ENCODE measurements around the gene RAB29.
"Not testable (repeated sequence)": the region's sequence is repeated elsewhere in the genome, so short reads cannot be mapped to it uniquely, and the experiment has no call there.

The RAB29 gene

DNA sequence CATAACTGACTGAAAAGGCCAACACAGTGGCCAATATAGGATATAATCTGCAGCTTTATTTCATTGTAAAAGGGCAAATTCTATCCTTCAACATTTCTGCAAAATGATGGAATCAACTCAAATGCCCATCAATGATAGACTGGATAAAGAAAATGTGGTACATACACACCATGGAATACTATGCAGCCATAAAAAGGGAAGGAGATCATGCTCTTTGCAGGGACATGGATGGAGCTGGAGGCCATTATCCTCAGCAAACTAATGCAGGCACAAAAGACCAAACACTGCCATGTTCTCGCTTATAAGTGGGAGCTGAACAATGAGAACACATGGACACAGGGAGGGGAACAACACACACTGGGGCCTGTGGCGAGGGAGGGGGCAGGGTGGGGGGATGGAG lies 54.5 kb downstream of the RAB29 start:
- DNase-seq (ENCODE audit: low read depth), result not testable (repeated sequence)

DNA sequence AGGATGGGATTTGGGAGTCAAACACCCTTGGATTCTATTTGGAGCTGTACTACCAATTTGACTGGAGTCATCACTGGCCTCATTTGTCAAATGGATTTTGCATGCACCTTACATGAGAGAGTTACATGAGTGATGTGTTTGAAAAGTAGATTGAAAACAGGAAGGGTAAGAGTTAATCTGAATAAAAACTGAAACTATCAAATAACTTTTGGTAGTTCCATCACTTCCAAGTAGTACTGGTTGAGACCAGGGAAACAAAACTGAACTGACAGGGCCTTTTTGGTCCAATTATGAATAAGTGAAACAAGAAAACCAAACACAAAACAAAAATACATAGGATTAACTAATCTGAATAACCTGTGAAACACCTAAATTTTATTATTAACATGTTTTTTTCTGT lies 55.5 kb downstream of the RAB29 start:
- no peak for DNase-seq (ENCODE audit: low read depth)

DNA sequence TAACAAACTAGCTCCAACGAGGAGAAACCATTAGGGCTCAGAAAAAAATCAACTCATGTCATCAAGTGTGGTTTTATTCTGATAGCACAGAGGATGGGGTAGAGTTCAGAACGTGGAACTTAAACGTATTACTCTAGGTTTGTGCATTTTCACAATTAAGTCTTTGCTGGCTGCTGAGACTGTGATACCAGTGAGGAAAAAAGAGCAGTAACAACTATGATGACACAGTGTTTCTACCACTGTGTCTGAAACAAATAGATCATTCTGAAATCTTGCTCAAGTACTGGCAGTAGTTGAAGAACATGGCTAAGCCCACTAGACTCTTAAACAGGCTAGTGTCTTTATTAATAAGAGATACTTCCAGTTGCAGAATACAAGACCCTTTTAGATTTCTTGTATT lies 56.3 kb downstream of the RAB29 start:
- DNase-seq (ENCODE audit: low read depth), result no peak
